GM18502 (cell line): Measurements from ENCODE around the gene ZNF280B.
"Not testable (repeated sequence)": the region's sequence is repeated elsewhere in the genome, so short reads cannot be mapped to it uniquely, and the experiment has no call there.

ENCODE experiments used
- ATAC-seq: cut with Tn5 transposase; IDR thresholded peaks from one replicate; pipeline ENCODE4 v1.9.1; 2021; ENCODE audit warnings: mild to moderate bottlenecking; ENCODE audit not compliant: unreplicated experiment, poor library complexity

The ZNF280B gene

GRCh38 chr22:22510833-22511232, 2.3 kb upstream of the ZNF280B start:
- not testable (repeated sequence) for ATAC-seq

DNA sequence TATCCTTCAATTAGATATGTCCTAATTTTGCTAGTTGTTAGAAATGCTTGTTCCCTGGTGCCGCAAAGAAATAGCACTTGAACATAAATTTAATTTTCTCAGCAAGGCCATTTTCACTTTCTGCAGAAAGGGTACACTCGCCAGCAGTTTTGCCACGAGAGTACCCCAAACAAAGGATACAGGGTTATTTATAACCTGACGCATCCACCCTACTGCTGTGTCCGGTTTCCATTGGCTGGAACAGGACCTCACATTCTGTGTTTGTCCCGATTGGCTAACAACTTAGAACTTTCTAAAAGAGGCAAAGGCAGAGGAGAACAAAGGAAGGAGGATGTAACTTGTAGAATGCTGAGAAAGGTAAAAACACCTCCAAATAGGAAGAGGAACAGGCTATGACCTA, 1.4 kb upstream of the ZNF280B start:
- ATAC-seq: not testable (repeated sequence)

DNA sequence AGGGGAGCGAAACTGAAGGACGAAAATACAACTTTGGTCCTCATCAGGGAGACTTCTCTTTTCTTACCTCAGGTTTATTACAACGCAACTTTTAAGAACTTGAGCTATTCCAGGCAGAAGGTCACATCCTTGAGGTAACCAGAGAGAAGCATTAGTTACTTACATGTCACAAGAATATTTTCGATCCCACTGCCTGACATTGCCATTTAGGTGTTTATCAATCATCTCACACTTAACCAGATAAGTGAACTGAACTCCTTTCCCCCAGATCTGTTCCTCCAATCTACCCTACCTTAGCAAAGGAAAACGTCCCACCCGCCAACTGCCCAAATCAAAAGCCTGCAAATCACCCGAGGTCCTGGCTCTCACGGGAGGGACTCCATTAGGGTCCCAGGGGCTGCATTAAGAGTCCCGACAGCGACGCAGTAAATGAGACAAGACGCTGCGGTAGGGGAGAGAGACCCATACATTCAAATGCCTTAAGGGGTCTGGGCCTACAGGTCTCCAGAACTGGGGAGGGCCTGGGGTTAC, 734 bp downstream of the ZNF280B start:
- ATAC-seq: no peak

DNA sequence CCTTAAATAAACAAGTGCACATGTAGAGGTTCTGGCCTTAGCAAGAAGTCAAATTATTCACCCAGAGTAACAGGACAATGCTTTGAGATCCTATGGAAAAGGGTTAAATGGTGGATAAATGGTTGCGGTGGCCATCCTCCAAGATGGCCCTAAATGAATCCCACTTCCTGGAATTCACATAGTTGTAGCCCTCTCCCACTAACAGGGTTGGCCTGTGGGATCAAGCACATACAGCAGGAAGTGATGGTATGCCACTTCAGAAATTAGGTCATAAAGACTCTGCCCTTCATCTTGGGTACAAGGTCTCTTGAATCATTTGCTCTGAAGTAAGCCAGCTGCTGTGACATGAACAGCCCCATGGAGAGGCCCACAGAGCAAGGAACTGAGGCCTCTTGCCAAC, 1.8 kb downstream of the ZNF280B start:
- no peak for ATAC-seq

- no peak for ATAC-seq
Measured at GRCh38 chr22:22498267-22498666, 10.3 kb downstream of the ZNF280B start.

- not testable (repeated sequence) for ATAC-seq
Measured at GRCh38 chr22:22491589-22491988, 17.0 kb downstream of the ZNF280B start.

- ATAC-seq: no peak
Measured at GRCh38 chr22:22488736-22489135, 19.8 kb downstream of the ZNF280B start.

GRCh38 chr22:22487869-22488597, 20.5 kb downstream of the ZNF280B start:
- no peak for ATAC-seq

GRCh38 chr22:22487059-22487458, 21.5 kb downstream of the ZNF280B start:
- ATAC-seq: no peak

- no peak for ATAC-seq
Measured at GRCh38 chr22:22486132-22486899, 22.2 kb downstream of the ZNF280B start.

DNA sequence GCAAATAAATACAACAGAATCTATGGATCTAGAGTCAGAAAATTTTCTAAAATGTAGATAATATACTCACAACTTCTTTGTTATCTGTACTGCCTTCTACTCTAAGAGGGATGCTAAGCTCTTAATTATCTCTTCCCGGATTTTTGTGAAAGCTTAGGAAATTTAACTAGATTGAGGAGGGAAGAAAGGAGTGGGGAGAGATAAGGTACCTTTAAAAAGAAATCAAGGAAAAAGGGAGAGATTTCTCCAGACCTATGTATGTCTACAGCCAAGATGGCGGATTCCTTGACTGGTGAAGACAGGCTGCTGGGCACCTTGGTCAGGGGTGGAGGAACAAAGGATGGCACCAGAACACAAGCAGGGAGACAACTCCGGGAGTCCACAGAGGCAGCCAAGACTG, 23.0 kb downstream of the ZNF280B start:
- no peak for ATAC-seq

DNA sequence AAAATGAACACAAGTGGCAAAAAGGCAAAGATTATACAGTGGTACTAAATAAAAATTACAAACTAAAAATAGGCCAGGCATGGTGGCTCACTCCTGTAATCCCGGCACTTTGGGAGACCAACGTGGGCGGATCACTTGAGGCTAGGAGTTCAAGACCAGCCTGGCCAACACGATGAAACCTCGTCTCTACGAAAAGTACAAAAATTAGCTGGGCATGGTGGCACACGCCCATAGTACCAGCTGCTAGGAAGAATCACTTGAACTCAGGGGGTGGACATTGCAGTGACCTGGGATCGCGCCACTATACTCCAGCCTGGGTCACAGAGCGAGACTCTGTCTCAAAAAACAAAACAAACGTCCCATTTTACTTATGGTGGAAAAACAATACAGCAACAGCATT, 24.5 kb downstream of the ZNF280B start:
- no peak for ATAC-seq

GRCh38 chr22:22480940-22481339, 27.6 kb downstream of the ZNF280B start:
- no peak for ATAC-seq

DNA sequence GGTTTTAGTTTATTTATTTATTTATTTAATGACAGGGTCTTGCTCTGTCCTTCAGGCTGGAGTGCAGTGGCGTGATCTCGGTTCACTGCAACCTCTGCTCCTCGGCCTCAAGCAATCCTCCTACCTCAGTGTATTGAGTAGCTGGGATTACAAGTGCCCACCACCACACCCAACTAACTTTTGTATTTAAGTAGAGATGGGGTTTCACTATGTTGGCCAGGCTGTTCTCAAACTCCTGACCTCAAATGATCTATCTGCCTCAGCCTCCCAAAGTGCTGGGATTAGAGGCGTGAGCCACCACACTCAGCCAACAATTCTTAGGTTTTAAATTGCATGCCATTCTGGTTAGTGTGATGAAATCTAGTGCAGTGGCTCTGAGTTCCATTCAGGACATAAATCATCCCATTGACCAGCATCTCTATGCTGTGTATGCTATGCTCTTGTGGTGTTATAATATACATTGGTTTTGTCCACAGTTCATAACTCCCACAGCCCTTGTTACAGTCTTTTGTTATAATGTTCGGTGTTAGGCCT, 28.5 kb downstream of the ZNF280B start:
- ATAC-seq: no peak

- ATAC-seq: no peak
Measured at GRCh38 chr22:22479116-22479515, 29.4 kb downstream of the ZNF280B start.

DNA sequence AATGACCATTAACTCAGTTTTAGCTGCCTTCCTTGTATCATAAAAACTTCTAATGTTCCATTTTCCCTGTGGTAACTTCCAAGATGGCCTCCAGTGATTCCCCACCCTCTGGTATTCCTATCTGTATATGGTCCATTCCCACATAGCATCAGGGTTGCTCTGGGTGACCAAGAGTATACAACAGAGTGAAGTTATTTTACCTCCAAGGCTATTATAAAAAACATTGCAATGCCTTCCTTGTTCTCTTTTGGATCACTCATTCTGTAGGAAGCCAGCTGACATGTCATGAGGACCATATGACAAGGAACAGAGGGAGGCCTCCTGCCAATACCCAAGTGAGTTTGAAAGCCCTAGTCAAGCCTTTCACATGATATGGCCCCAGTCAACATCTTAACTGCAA, 30.1 kb downstream of the ZNF280B start:
- no peak for ATAC-seq

DNA sequence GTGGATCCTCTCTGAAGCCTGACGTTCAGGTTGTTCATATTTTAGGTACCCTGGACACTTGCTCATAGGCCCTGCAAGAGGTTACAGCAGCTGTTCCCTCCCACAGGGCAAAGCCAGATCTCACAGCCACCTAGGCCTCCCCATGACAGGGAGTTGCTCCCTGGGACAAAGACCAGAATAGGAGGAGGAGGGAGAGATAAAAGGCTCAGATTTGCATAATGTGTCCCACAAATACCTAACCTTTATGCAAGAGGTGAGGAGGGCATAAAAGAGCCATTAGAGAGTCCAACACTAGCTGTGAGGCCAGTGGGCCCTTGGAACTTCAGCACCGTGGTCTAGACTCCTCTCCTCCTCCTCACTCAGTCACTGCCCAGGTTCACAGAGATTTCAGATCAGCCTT, 33.8 kb downstream of the ZNF280B start:
- no peak for ATAC-seq

GRCh38 chr22:22471104-22471503, 37.4 kb downstream of the ZNF280B start:
- not testable (repeated sequence) for ATAC-seq

DNA sequence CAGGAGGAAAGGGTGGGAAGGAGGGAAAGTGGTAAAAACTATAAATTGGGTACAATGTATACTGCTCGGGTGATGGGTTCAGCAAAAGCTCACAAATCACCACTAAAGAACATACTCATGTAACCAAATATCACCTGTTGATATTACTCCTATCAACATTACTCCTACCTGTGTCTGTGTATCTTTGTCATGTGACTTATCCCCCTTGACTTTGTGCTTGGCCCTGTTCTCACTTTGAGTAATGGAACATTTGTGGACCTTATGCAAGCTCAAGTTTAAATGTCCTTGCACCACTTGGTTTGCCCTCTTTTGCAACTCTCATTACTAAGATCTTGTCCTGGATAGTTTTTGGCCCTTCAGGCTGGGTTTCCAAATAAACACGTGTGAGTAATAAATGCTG, 39.0 kb downstream of the ZNF280B start:
- ATAC-seq: no peak

DNA sequence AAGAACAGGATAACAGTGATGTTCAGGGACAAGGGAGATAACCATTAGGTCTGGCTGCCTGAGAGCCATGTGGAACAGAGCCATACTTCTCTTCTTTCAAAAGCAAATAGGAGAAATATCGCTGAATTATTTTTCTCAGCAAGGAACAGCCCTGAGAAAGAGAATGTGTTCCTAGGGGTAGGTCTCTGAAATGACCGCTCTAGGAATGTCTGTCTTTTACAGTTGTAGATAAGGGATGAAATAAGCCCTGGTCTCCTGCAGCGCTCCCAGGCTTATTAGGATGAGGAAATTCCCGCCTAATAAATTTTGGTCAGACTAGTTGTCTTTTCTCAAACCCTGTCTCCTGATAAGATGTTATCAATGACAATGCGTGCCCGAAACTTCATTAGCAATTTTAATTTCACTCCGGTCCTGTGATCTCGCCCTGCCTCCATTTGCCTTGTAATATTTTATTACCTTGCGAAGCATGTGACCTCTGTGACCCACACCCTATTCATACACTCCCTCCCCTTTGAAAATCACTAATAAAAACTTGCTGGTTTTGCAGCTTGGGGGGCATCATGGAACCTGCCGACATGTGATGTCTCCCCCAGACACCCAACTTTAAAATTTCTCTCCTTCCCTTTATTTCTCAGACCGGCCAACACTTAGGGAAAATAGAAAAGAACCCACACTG, 39.6 kb downstream of the ZNF280B start:
- not testable (repeated sequence) for ATAC-seq

DNA sequence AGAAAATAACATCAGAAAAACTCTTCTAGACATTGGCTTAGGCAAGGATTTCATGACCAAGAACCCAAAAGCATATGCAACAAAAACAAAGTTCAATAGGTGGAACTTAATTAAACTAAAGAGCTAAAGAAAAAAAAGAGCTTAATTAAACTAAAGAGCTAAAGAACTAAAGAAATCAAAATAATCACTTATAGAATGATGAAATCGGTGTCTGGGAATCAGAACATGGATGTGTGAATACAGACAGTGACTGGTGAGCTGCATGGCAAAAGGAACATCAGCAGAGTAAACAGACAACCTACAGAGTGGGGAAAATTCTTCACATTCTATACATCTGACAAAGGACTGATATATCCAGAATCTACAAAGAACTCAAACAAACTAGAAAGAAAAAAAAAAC, 41.4 kb downstream of the ZNF280B start:
- no peak for ATAC-seq
